Measurements from ENCODE around the gene ZFP57. TPM values are rescaled to one million over a fixed set of nuclear protein-coding genes. Genes with fewer than 3 reads are reported as not detected.

Gene ZFP57
- total and polyA plus RNA-seq, 2 experiments from 2014 or later: 0.59 to 0.84 TPM

- H3K36me3 ChIP-seq (ENCODE audit: insufficient read depth): no peaks in the 10 kb centered on the region
- peak overlapping the region; percentile 86 for H3K4me3 Mint-ChIP-seq
- no peak overlapping the region for H2AFZ ChIP-seq
- H3F3A ChIP-seq (replicated peaks; ENCODE audit: low read depth): no peaks in the 10 kb centered on the region
- ATAC-seq: peak; percentile 86
- H3K27ac ChIP-seq (ENCODE audit: low read depth): peak overlapping the region; percentile 82
- peak overlapping the region; percentile 94 for H3K27ac Mint-ChIP-seq
- peak overlapping the region; percentile 77 for H3K4me2 ChIP-seq
- TF ChIP-seq CREB1 (CRISPR knock-in tag; IDR thresholded peaks at IDR 0.05; ENCODE audit: low read depth): peak; percentile 97
- no peak for TF ChIP-seq ZNF114 (CRISPR knock-in tag; IDR thresholded peaks at IDR 0.05)
- TF ChIP-seq CTCF (conservative IDR thresholded peaks at IDR 0.05; ENCODE audit: low read depth in 2 of 2): peak; percentile 95
- TF ChIP-seq EZH2 (IDR thresholded peaks at IDR 0.05; ENCODE audit: low read depth, unreplicated experiment): no peak
- TF ChIP-seq POLR2AphosphoS5 (IDR thresholded peaks at IDR 0.05; ENCODE audit: low read depth): peak; percentile 91
- TF ChIP-seq JUNB (IDR thresholded peaks at IDR 0.05; ENCODE audit: unreplicated experiment): no peak
- TF ChIP-seq EZH2phosphoT487 (IDR thresholded peaks at IDR 0.05; ENCODE audit: unreplicated experiment): no peak
- peaks cover 2% of the 10 kb centered on the region for H3K27me3 Mint-ChIP-seq (ENCODE audit: insufficient read depth, low read depth, poor library complexity)
- H3K36me3 Mint-ChIP-seq (ENCODE audit: low read depth): no peaks in the 10 kb centered on the region
- no peaks in the 10 kb centered on the region for H4K20me1 ChIP-seq (replicated peaks; ENCODE audit: insufficient read depth)
- no peaks in the 10 kb centered on the region for H3K9me2 ChIP-seq (ENCODE audit: insufficient read depth)
- no peaks in the 10 kb centered on the region for H3K79me2 ChIP-seq (replicated peaks; ENCODE audit: insufficient read depth)
- peaks cover 22% of the 10 kb centered on the region for H3K4me1 Mint-ChIP-seq
- H3K27me3 ChIP-seq (ENCODE audit: insufficient read depth): no peaks in the 10 kb centered on the region
- DNase-seq (ENCODE audit: low spot score): peak; percentile 100
- peaks cover 20% of the 10 kb centered on the region for H3K4me1 ChIP-seq (ENCODE audit: insufficient read depth)
- peak overlapping the region; percentile 51 for H3K4me3 ChIP-seq
- no peaks in the 10 kb centered on the region; the same call in 2 of the 3 replicates for H3K9me3 Mint-ChIP-seq
These were observed 31.0 kb downstream of the ZFP57 start for GRCh38 chr6:29649701-29650673.

- H3K9me3 Mint-ChIP-seq: no peaks in the 10 kb centered on the region; the same call in 2 of the 3 replicates
- Histone ChIP-seq H3K4me2 (no peak overlapping the region), H3K4me3 (no peak overlapping the region), H3F3A (replicated peaks; ENCODE audit: low read depth) (no peaks in the 10 kb centered on the region), H3K27me3 (ENCODE audit: insufficient read depth) (no peaks in the 10 kb centered on the region), H3K36me3 (ENCODE audit: insufficient read depth) (no peaks in the 10 kb centered on the region), H3K9me2 (ENCODE audit: insufficient read depth) (no peaks in the 10 kb centered on the region), H4K20me1 (replicated peaks; ENCODE audit: insufficient read depth) (no peaks in the 10 kb centered on the region), H3K27ac (ENCODE audit: low read depth) (peak overlapping the region; percentile 2; the same call in 1 of the 2 replicates), H2AFZ (no peak overlapping the region), H3K4me1 (ENCODE audit: insufficient read depth) (peaks cover 20% of the 10 kb centered on the region), H3K79me2 (replicated peaks; ENCODE audit: insufficient read depth) (no peaks in the 10 kb centered on the region)
- DNase-seq (ENCODE audit: low spot score): peak; percentile 86
- no peaks in the 10 kb centered on the region for H3K36me3 Mint-ChIP-seq (ENCODE audit: low read depth)
- H3K27ac Mint-ChIP-seq: no peak overlapping the region
- H3K4me1 Mint-ChIP-seq: peaks cover 17% of the 10 kb centered on the region; the same call in 2 of the 3 replicates
- H3K4me3 Mint-ChIP-seq: no peak overlapping the region
- TF ChIP-seq CTCF (conservative IDR thresholded peaks at IDR 0.05; ENCODE audit: low read depth in 2 of 2) (peak; percentile 94 to 99), ZNF462 (CRISPR knock-in tag; IDR thresholded peaks at IDR 0.05) (no peak)
- ATAC-seq: peak; percentile 39
- H3K27me3 Mint-ChIP-seq (ENCODE audit: insufficient read depth, low read depth, poor library complexity): peaks cover 2% of the 10 kb centered on the region
These were observed 32.9 kb downstream of the ZFP57 start for GRCh38 chr6:29647927-29648642.

Measured in GM23338 (cell line).